BJ (cell line): ENCODE data around the gene SMYD1. TPM values are rescaled to one million over a fixed set of nuclear protein-coding genes. Genes with fewer than 3 reads are reported as not detected.
A peak's percentile ranks its signal among the peaks of the same experiment; 100 is the strongest.
"Not testable (repeated sequence)": the region's sequence is repeated elsewhere in the genome, so short reads cannot be mapped to it uniquely, and the experiment has no call there.

Experiments used
- CTCF ChIA-PET: fragments of 350-600 bp; formaldehyde crosslinking; extraction: SDS; loops from one replicate; lab custom pipeline; 2021; ENCODE audit warnings: antibody characterized with exemption, inconsistent platforms; lab: Yijun Ruan, JAX
- POLR2A ChIA-PET: fragments of 300-600 bp; sonication (Branson Sonifier 250); formaldehyde crosslinking; extraction: SDS; loops from one replicate; lab custom pipeline; 2021; ENCODE audit warnings: antibody characterized with exemption; lab: Charles Lee
- DNase-seq: peaks from one replicate; pipeline ENCODE4 v3.0.0-alpha.2; 2011; ENCODE audit warnings: low read depth
- H3K27me3 ChIP-seq: 2 replicates; pipeline ENCODE4 v1.6.0; 2011; ENCODE audit warnings: low read length; ENCODE audit not compliant: control insufficient read depth, insufficient read depth
- H3K36me3 ChIP-seq: 2 replicates; pipeline ENCODE4 v1.5.1; 2011; ENCODE audit warnings: low read length; ENCODE audit not compliant: control insufficient read depth, insufficient read depth
- H3K4me3 ChIP-seq: 2 replicates; pipeline ENCODE4 v1.5.1; 2011; ENCODE audit warnings: low read depth, mild to moderate bottlenecking, control low read depth, low read length
- polyA plus RNA-seq: library from polyadenylated mRNA; depleted of rRNA; stranded (reverse); fragments of >200 nt; gene quantifications from 2 replicates; pipeline ENCODE4 v1.2.3, GENCODE V29; 2011
- TF ChIP-seq, protein P1 (sequence below): IDR thresholded peaks from 2 replicates; pipeline ENCODE4 v1.5.1; 2011; ENCODE audit warnings: low read depth, mild to moderate bottlenecking, control low read depth, inconsistent platforms, low read length, moderate library complexity; ENCODE audit not compliant: insufficient read depth

SMYD1 gene
- polyA plus RNA-seq, 1 experiment, result not detected

GRCh38 chr2:88038263-88039105 lies 29.1 kb upstream of the SMYD1 start:
- TF ChIP-seq, protein P1, sequence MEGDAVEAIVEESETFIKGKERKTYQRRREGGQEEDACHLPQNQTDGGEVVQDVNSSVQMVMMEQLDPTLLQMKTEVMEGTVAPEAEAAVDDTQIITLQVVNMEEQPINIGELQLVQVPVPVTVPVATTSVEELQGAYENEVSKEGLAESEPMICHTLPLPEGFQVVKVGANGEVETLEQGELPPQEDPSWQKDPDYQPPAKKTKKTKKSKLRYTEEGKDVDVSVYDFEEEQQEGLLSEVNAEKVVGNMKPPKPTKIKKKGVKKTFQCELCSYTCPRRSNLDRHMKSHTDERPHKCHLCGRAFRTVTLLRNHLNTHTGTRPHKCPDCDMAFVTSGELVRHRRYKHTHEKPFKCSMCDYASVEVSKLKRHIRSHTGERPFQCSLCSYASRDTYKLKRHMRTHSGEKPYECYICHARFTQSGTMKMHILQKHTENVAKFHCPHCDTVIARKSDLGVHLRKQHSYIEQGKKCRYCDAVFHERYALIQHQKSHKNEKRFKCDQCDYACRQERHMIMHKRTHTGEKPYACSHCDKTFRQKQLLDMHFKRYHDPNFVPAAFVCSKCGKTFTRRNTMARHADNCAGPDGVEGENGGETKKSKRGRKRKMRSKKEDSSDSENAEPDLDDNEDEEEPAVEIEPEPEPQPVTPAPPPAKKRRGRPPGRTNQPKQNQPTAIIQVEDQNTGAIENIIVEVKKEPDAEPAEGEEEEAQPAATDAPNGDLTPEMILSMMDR, result no peak
- CTCF ChIA-PET, result interaction anchor here (0.7 to 1.8 kb wide), 3 partner anchors 10 to 21 kb away, joined by 5 to 6 read pairs (median 5); no protein-coding TSS in a partner anchor
- POLR2A ChIA-PET, result no interaction called here
- H3K4me3 ChIP-seq, result no peak overlapping the region
- DNase-seq, result peak; percentile 77
- no peaks in the 10 kb centered on the region for H3K27me3 ChIP-seq
- no peaks in the 10 kb centered on the region; the same call in 1 of the 2 replicates for H3K36me3 ChIP-seq

GRCh38 chr2:88042476-88042875 lies 25.1 kb upstream of the SMYD1 start:
- POLR2A ChIA-PET, result no interaction called here
- CTCF ChIA-PET, result interaction anchor here (0.6 kb wide), 1 partner anchor 19 kb away, joined by 3 read pairs; no protein-coding TSS in a partner anchor
- Histone ChIP-seq H3K27me3 (no peaks in the 10 kb centered on the region), H3K36me3 (no peaks in the 10 kb centered on the region), H3K4me3 (no peak overlapping the region)
- TF ChIP-seq, protein P1, result no peak
- no peak for DNase-seq

DNA sequence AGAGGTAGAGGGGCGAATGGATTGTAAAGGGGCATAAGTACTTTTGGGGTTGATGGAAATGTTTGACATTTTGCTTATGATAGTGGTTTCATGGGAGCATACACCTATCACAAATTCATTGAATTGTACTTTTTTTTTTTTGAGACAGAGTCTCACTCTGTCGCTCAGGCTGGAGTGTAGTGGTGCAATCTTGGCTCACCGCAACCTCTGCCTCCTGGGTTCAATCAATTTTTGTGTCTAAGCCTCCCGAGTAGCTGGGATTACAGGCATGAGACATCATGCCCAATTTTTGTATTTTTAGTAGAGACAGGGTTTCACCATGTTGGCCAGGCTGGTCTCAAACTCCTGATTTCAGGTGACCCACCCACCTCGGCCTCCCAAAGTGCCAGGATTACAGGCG lies 22.1 kb upstream of the SMYD1 start:
- POLR2A ChIA-PET, H3K36me3 ChIP-seq, H3K27me3 ChIP-seq, DNase-seq, CTCF ChIA-PET, H3K4me3 ChIP-seq: not testable (repeated sequence)

- ChIA-PET CTCF (interaction anchor here (1.0 kb wide), 1 partner anchor 11 kb away, joined by 5 read pairs; no protein-coding TSS in a partner anchor), POLR2A (no interaction called here)
- Histone ChIP-seq H3K4me3 (no peak overlapping the region), H3K36me3 (no peaks in the 10 kb centered on the region), H3K27me3 (no peaks in the 10 kb centered on the region)
- DNase-seq, result no peak
- TF ChIP-seq, protein P1, result no peak
Observed at GRCh38 chr2:88048541-88048940, 19.1 kb upstream of the SMYD1 start.

DNA sequence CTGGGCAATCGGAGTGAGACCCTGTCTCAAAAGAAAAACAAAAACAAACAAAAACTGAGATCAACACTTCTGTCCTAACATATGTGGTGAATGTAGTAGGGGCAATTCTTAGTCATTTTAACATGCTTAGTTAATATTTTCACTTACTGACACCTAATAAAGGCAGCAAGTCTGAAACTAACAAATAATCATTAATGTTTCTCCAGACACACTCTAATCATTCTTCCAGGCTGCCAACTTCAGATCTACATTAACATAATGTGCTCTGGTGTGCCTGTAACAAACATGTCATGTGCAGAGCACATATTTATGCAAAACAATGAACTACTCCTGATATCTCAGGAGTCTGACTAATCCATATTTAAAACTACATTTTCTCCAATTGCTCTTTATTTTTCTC lies 18.0 kb upstream of the SMYD1 start:
- Histone ChIP-seq H3K27me3 (no peaks in the 10 kb centered on the region), H3K36me3 (no peaks in the 10 kb centered on the region), H3K4me3 (no peak overlapping the region)
- no peak for DNase-seq
- POLR2A ChIA-PET, result no interaction called here
- TF ChIP-seq, protein P1, result no peak
- CTCF ChIA-PET, result interaction anchor here (1.1 kb wide), 1 partner anchor 11 kb away, joined by 6 read pairs; no protein-coding TSS in a partner anchor
